OCI-LY3 (cell line): Measurements from ENCODE around the gene ZCCHC3.

Experiments
- H2AFZ ChIP-seq: fragments of 200-600, 300-600 bp; shearing (Covaris generic); 2 replicates; pipeline ENCODE4 v1.6.0; 2014; ENCODE audit warnings: antibody characterized with exemption, low read depth, low read length
- H3K27ac ChIP-seq: fragments of 200-600, 300-600 bp; sonication (generic); 2 replicates; pipeline ENCODE4 v1.5.1; 2014; ENCODE audit warnings: mild to moderate bottlenecking, low read length, moderate library complexity, mixed read lengths
- H3K27me3 ChIP-seq: fragments of 200-600, 300-600 bp; sonication (generic); 2 replicates; pipeline ENCODE4 v1.6.1; 2014; ENCODE audit warnings: low read depth, low read length, mixed read lengths
- H3K36me3 ChIP-seq: fragments of 200-600, 300-600 bp; sonication (generic); replicated peaks from 2 replicates; pipeline ENCODE3; 2014; ENCODE audit warnings: low read depth, low read length, mixed read lengths
- H3K4me1 ChIP-seq: fragments of 300-600, 200-600 bp; sonication (generic); 2 replicates; pipeline ENCODE4 v1.6.1; 2014; ENCODE audit warnings: low read length, mixed read lengths
- H3K4me2 ChIP-seq: fragments of 200-600, 300-600 bp; sonication (generic); 2 replicates; pipeline ENCODE4 v1.6.1; 2014; ENCODE audit warnings: low read length, mixed read lengths
- H3K4me3 ChIP-seq: fragments of 300-600, 200-600 bp; sonication (generic); 2 replicates; pipeline ENCODE4 v1.5.1; 2014; ENCODE audit warnings: antibody characterized with exemption, mild to moderate bottlenecking, low read length, moderate library complexity
- H3K79me2 ChIP-seq: fragments of 300-600, 200-600 bp; shearing (Covaris generic); 2 replicates; pipeline ENCODE4 v1.6.1; 2014; ENCODE audit warnings: mild to moderate bottlenecking, low read length, mixed read lengths
- H3K9ac ChIP-seq: fragments of 300-600, 200-600 bp; shearing (Covaris generic); 2 replicates; pipeline ENCODE4 v1.6.0; 2014; ENCODE audit warnings: mild to moderate bottlenecking, low read length, moderate library complexity
- H3K9me3 ChIP-seq: fragments of 200-600, 300-600 bp; shearing (Covaris generic); 2 replicates; pipeline ENCODE4 v1.6.1; 2014; ENCODE audit warnings: low read length, mixed read lengths; ENCODE audit not compliant: insufficient read depth
- H4K20me1 ChIP-seq: fragments of 200-600, 300-600 bp; sonication (generic); 2 replicates; pipeline ENCODE4 v1.6.1; 2016; ENCODE audit warnings: low read length, mixed read lengths; ENCODE audit not compliant: insufficient read depth
- CTCF ChIP-seq: fragments of 200-600, 300-600 bp; sonication (generic); IDR thresholded peaks from 2 replicates; pipeline ENCODE4 v1.5.1; 2014; ENCODE audit warnings: antibody characterized with exemption, low read length, low read depth
- EZH2phosphoT487 ChIP-seq: fragments of 200-600 bp; shearing (Covaris generic); IDR thresholded peaks from 2 replicates; pipeline ENCODE4 v1.6.1; 2018; ENCODE audit warnings: antibody characterized with exemption, mixed run types, low read depth

The ZCCHC3 gene

GRCh38 chr20:276620-277495, 20.5 kb upstream of the ZCCHC3 start:
- H3K4me2 ChIP-seq: no peak overlapping the region
- no peaks in the 10 kb centered on the region for H3K27me3 ChIP-seq
- H3K4me3 ChIP-seq: no peak overlapping the region
- peaks cover 14% of the 10 kb centered on the region for H3K36me3 ChIP-seq
- TF ChIP-seq EZH2phosphoT487: no peak
- no peak for TF ChIP-seq CTCF
- no peaks in the 10 kb centered on the region for H4K20me1 ChIP-seq
- H2AFZ ChIP-seq: no peak overlapping the region
- no peak overlapping the region for H3K9ac ChIP-seq
- H3K27ac ChIP-seq: no peak overlapping the region
- H3K9me3 ChIP-seq: no peaks in the 10 kb centered on the region
- H3K79me2 ChIP-seq: no peaks in the 10 kb centered on the region
- no peaks in the 10 kb centered on the region for H3K4me1 ChIP-seq

- TF ChIP-seq EZH2phosphoT487 (no peak), CTCF (no peak)
- Histone ChIP-seq H3K27me3 (no peaks in the 10 kb centered on the region), H4K20me1 (no peaks in the 10 kb centered on the region), H3K9me3 (no peaks in the 10 kb centered on the region), H2AFZ (no peak overlapping the region), H3K27ac (no peak overlapping the region), H3K4me1 (no peaks in the 10 kb centered on the region), H3K79me2 (no peaks in the 10 kb centered on the region), H3K9ac (no peak overlapping the region), H3K4me3 (no peak overlapping the region), H3K4me2 (no peak overlapping the region), H3K36me3 (peaks cover 14% of the 10 kb centered on the region)
Measured at GRCh38 chr20:277496-277781, 19.9 kb upstream of the ZCCHC3 start.

- peaks cover 14% of the 10 kb centered on the region for H3K36me3 ChIP-seq
- H3K27ac ChIP-seq: no peak overlapping the region
- TF ChIP-seq CTCF: no peak
- no peak overlapping the region for H3K4me3 ChIP-seq
- H4K20me1 ChIP-seq: no peaks in the 10 kb centered on the region
- H3K9me3 ChIP-seq: no peaks in the 10 kb centered on the region
- H3K79me2 ChIP-seq: no peaks in the 10 kb centered on the region
- no peak overlapping the region for H2AFZ ChIP-seq
- no peaks in the 10 kb centered on the region for H3K27me3 ChIP-seq
- no peak overlapping the region for H3K4me2 ChIP-seq
- H3K4me1 ChIP-seq: no peaks in the 10 kb centered on the region
- H3K9ac ChIP-seq: no peak overlapping the region
Measured at GRCh38 chr20:278181-278580, 19.2 kb upstream of the ZCCHC3 start.

GRCh38 chr20:278607-279571, 18.5 kb upstream of the ZCCHC3 start:
- Histone ChIP-seq H3K4me2 (no peak overlapping the region), H3K27me3 (no peaks in the 10 kb centered on the region), H3K36me3 (peaks cover 17% of the 10 kb centered on the region), H3K4me3 (no peak overlapping the region), H4K20me1 (no peaks in the 10 kb centered on the region), H2AFZ (no peak overlapping the region), H3K9me3 (no peaks in the 10 kb centered on the region), H3K79me2 (no peaks in the 10 kb centered on the region), H3K27ac (no peak overlapping the region), H3K9ac (no peak overlapping the region), H3K4me1 (no peaks in the 10 kb centered on the region)
- no peak for TF ChIP-seq EZH2phosphoT487
- no peak for TF ChIP-seq CTCF
